A204.1 (cell line): ENCODE measurements around the gene STX18.

Experiments used
- FAIRE-seq: peaks from 2 replicates; lab custom pipeline; 2012; peaks lifted over from hg19 to GRCh38; lab: Jason Lieb, UNC

The STX18 gene

DNA sequence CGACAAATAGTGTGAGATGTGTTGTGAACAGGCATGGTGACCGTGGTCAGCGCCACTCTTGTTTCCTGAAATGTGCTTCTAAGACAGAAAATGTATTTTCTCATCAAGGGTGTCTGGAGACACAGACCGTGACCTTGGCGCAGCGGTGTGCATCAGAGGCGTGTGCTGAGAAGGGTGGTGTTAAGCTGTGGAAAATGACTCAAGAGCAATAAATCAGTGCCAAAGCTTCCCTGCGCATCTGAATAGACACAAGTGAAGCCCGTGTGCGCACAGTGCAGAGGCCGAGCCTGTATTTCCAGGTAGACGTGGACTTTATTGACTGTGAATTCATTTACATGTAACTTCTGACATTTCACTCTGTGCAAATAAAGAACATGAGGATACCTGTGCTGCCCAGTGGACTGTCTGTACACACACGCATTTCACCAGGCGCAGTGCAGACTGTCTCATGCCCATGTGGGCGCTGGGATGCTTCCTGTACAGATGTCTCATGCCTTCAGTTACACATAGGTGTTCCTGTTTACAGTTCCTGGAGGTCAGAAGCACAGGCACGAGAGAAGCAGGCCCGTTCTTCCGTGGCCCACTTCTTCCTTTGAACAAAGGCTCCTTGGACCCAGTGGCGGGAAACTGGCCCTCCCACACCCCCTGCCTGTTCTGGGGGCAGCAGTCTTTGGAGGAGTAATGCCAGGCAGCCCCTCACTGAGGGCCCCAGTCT, 123.0 kb downstream of the STX18 start:
- FAIRE-seq, result no peak

DNA sequence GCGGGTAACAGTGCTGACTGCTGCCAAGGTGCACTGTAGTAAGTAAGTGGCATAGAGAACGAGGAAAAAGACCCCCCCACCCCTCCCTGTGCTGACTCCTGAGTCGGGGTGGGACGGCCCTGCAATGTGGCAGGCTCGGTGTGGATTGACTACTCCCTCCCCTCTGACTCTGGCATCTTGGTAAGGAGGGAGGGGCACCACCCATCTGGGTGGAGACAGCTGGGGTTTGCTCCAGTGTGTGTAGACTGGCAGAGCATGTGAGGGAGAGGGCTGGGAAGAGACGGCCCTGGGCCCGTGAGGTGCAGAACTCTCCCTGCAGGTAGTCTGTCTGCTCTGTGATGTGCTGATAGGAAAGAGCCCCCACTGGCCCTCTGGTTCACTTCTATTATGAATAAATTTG, 124.0 kb downstream of the STX18 start:
- FAIRE-seq, result no peak

GRCh38 chr4:4416981-4417380, 124.9 kb downstream of the STX18 start:
- FAIRE-seq, result no peak

GRCh38 chr4:4415806-4416805, 125.7 kb downstream of the STX18 start:
- no peak for FAIRE-seq

GRCh38 chr4:4415107-4415805, 126.6 kb downstream of the STX18 start:
- FAIRE-seq, result no peak

DNA sequence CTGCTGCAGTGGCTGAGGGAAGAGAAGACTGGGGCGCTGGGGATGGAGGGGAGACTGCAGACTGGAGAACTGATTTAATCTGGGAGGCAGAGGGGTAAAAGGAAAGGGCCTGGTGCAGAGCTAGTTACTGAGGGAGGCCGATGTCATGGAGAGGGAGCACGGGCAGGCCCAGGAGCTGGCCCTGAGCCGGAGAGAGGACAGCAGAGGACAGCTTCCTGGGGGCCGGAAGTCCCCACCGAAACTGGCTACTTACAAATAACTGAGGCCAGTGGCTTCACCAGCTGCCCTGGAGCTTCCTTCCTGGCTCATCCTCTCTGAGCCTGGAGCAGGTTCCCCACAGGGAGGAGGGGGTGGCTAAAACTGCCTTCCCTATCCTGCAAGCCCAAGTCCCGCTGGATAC, 128.0 kb downstream of the STX18 start:
- no peak for FAIRE-seq

DNA sequence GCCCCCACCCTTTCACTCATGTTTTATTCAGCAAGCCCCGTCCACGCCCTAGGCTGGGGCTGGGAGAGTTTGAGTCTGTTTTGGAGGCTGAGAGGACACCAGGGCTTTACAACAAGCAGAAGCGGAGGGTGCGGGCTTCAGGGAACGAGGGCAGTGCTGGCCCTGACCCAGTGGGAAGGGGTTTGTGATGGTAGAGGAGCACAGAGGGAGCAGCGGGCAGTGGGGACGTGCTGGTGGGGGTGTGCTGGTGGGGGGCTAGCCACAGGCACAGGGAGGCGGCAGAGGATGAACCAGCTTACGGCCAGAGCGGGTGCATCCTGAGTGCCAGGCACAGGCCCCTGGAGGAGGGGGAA, 128.5 kb downstream of the STX18 start:
- no peak for FAIRE-seq

- FAIRE-seq, result no peak
Observed at GRCh38 chr4:4412641-4413372, 129.0 kb downstream of the STX18 start.

- FAIRE-seq, result no peak
Observed at GRCh38 chr4:4411906-4412305, 129.9 kb downstream of the STX18 start.

DNA sequence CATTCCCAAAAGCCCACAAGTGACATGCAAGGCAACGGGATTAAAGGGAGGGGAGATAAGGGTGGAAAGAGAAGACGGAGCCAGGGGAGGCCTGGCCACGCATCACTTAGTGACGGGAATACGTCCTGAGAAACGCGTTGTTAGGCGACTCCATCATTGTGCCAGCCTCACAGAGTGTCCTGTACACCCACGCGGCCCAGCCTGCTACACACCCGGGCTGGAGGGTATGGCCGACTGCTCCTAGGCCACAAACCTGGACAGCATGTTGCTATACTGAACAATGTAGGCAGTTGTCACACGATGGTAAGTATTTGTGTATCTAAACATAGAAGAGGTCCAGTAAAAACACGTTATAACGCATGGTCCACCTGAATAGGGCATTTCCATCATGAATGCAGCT, 131.6 kb downstream of the STX18 start:
- no peak for FAIRE-seq

- no peak for FAIRE-seq
Observed at GRCh38 chr4:4409416-4410115, 132.3 kb downstream of the STX18 start.

- FAIRE-seq, result no peak
Observed at GRCh38 chr4:4408576-4409335, 133.1 kb downstream of the STX18 start.

DNA sequence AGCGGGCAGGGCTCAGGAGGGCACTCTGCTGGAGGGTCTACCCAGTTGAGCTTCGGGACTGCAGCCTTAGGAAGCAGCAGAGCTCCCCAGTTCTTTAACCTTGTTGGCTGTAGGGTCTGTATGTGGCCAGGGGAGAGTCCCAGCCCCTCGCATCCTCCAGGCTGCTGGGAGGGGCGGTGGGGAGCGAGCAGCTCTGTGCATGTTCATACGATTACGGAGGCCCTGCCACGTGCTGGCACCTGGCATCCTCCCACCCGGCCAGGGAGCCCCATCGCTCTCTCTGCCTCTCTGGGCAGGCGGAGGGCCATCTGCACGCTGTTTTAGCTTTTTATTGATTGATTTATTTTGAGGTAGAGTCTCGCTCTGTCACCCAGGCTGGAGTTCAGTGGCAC, 133.7 kb downstream of the STX18 start:
- FAIRE-seq, result no peak

DNA sequence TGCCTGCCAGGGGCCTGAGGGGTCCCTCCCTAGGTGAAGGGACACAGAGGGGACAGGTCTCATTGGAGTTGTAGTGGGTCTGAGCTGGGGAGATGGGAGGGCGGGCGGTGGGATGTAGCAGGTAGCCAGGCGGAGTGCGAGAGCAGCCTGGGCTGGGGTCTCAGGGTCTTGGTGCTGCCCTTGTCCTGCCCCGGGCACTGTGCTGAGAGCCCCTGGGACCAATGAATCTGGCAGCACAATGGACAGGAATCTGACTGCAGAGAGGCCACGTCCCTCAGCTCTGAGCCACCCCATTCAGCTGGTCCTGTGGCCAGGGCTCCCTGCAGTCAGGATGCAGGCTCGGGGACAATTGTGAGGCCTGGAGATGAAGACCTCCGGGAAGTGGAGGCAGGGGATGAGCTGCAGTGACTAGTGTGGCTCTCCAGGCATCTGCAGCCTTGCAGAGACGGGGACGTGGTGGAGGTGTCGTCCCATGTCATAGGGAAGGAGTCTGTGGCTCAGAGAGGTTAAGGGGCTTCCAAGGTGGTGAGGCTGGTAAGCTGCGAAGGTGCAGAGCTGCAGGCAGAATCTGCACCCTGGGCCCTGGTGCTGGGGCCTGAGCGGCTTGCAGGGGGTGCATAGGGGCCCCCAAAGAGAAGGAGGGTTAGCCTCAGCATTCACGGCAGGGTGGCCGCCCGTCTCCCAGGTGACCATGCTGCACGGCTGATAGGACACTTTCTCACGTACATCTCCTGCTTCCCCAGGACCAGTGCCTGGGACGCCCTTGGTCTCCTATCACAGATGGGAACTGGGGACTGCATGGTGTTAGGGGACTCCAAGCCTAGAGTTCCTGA, 134.3 kb downstream of the STX18 start:
- no peak for FAIRE-seq

DNA sequence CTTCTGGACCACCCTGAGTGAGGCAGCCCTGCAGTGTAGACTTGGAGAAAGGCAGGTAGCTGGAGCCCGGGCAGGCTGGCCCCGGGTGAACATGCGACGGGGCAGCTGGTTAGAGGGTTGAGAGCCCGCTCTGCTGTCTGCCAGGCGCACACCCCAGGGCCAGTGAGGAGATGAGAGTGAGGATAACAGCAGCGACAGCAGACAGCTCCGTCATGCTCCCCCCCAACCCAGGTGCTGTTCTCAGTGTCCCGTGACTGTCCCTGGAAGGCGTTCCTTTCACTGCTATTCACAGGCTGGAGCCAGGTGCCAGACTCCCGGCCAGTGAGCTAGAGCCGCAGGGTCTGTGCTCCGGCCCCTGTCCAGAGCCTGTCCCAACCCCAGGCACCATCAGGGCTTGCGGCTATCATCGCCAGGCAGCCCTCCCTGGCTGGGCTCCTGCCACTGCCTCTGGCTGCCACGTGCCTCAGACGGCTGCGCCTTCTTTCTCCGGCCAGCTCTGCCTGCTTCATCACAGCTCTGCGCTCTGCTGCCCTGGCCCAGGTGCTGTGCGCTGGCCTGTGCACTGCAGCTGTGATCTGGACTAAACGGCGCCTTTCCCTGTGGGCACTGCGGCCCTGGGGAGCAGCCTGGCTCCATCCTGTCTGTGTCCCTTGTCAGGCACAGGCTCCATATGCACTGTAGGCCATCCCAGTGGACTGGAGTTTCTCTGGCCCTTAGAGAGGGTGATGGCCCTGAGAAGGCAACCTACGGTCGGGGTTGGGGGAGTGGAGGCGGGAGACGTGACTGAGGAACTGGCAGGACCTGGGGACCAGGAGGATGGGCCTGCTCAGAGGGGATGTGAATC, 135.2 kb downstream of the STX18 start:
- no peak for FAIRE-seq

- FAIRE-seq, result no peak
Observed at GRCh38 chr4:4405358-4405962, 136.4 kb downstream of the STX18 start.

- no peak for FAIRE-seq
Observed at GRCh38 chr4:4402966-4403365, 138.9 kb downstream of the STX18 start.

DNA sequence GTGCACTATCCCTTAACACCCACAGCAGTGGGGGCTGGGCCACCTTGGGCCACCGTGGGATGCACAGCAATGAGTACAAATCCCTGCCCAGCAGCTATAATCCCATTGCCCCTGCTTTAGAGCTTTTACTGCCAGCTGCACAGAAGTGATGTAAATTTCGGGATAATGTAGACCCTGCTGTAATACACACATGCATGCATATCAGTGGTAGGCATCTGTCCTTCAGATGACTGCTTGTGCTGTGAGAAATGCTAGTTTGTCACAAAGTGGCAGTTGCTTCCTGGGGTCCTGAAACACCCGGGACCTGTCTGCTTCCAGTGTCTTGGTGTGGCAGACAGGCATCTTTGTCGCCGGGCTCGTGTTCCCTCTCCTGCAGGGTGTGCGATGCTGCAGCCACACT, 140.8 kb downstream of the STX18 start:
- no peak for FAIRE-seq

DNA sequence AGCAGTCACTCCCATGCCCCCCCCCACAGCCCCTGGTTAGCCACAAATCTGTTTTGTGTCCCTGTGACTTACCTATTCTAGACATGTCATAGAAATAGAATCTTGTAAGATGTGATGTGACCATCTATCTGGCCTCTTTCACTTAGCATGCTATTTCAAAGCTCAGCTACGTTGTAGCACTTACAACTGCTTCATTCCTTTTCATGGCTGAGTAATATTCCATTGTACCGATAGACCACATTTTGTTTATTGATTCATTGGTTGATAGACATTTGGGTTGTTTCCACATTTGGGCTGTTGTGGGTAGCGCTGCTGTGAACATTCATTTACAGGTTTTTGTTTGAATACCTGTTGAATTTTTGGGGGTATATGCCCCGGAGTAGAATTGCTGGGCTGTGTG, 143.4 kb downstream of the STX18 start:
- no peak for FAIRE-seq
